Thoracic aorta (tissue), 2 donors: Measurements from ENCODE around the gene TMEM208. TPM values are rescaled to one million over a fixed set of nuclear protein-coding genes. Genes with fewer than 3 reads are reported as not detected.

ENCODE experiments used
- ATAC-seq: fragments of 150-250 bp; one replicate; pipeline ENCODE4 v1.8.0; 2017; ENCODE audit warnings: low read depth; ENCODE audit not compliant: insufficient number of reproducible peaks, low FRiP score
- DNase-seq: peaks from one replicate; pipeline ENCODE4 v3.0.0-alpha.2; 2020; ENCODE audit warnings: low spot score
- H3K27ac ChIP-seq, 2 donors: fragments of 200-600 bp; sonication (generic); 1 replicate in 1 of 2; 2 replicates in 1 of 2; pipeline ENCODE4 v1.5.1; 2016; ENCODE audit warnings: mild to moderate bottlenecking in 2 of 2, moderate library complexity in 2 of 2
- H3K27me3 ChIP-seq: fragments of 200-600 bp; sonication (generic); replicated peaks from 2 replicates; pipeline ENCODE4 v1.6.0; 2016; ENCODE audit warnings: mild to moderate bottlenecking; ENCODE audit not compliant: insufficient read depth
- H3K36me3 ChIP-seq: fragments of 200-600 bp; sonication (generic); one replicate; pipeline ENCODE4 v1.5.1; 2016
- H3K4me1 ChIP-seq, 2 donors: fragments of 200-600 bp; sonication (generic); 1 replicate in 1 of 2; 2 replicates in 1 of 2; pipeline versions ENCODE4 v1.5.1 to v1.6.0; 2016; ENCODE audit warnings: low read depth in 2 of 2, mild to moderate bottlenecking in 1 of 2; ENCODE audit not compliant: control insufficient read depth in 1 of 2
- H3K4me3 ChIP-seq: fragments of 200-600 bp; sonication (generic); 2 replicates; pipeline ENCODE4 v1.5.1; 2016; ENCODE audit warnings: mild to moderate bottlenecking
- H3K9me3 ChIP-seq: fragments of 200-600 bp; sonication (generic); 2 replicates; pipeline ENCODE4 v1.5.1; 2016
- CTCF ChIP-seq: fragments of 200-600 bp; sonication (generic); IDR thresholded peaks from one replicate; pipeline ENCODE4 v1.5.1; 2019; ENCODE audit warnings: antibody characterized with exemption
- total RNA-seq, 2 donors: library from RNA; depleted of rRNA; stranded (reverse); fragments of >200 nt; gene quantifications; one replicate each; pipeline versions ENCODE4 v1.1.0 to v1.2.3, GENCODE V29; 2016

The TMEM208 gene
- total RNA-seq, 2 donors from 2014 or later, result 21.2 to 32.2 TPM

GRCh38 chr16:67238806-67239470 is 12.0 kb downstream of the TMEM208 start:
- no peak overlapping the region for H3K27ac ChIP-seq
- H3K9me3 ChIP-seq, result no peaks in the 10 kb centered on the region
- no peak for DNase-seq
- H3K36me3 ChIP-seq, result peaks cover 33% of the 10 kb centered on the region
- TF ChIP-seq CTCF, result no peak
- peaks cover 16 to 26% of the 10 kb centered on the region in 2 donors for H3K4me1 ChIP-seq
- H3K27me3 ChIP-seq, result no peaks in the 10 kb centered on the region
- H3K4me3 ChIP-seq, result no peak overlapping the region
- no peak for ATAC-seq

DNA sequence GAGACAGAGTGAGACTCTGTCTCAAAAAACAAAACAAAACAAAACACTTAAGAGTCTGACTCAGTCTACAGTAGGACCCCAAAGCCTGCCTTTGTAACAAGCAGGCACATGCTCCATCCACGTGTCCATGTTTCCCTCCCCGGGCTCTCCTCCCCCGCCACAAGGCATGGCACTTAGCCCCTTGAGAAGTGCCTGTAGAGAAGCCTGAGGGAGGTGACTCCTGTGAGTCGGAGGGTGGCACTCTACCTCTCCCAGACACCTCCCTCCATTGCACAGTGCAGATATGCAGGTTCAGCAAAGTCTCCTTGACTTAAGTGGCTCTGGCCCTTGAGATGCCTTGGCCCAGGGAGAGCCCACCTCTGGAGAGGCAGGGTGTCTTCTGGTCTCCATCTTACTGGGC is 13.6 kb downstream of the TMEM208 start:
- no peak for TF ChIP-seq CTCF
- no peak for ATAC-seq
- Histone ChIP-seq H3K9me3 (no peaks in the 10 kb centered on the region), H3K27me3 (no peaks in the 10 kb centered on the region), H3K36me3 (peaks cover 32% of the 10 kb centered on the region), H3K4me3 (no peak overlapping the region), H3K27ac (peak overlapping the region; percentile 48 to 89), H3K4me1 (peaks cover 30 to 41% of the 10 kb centered on the region in 2 donors)
- no peak for DNase-seq

DNA sequence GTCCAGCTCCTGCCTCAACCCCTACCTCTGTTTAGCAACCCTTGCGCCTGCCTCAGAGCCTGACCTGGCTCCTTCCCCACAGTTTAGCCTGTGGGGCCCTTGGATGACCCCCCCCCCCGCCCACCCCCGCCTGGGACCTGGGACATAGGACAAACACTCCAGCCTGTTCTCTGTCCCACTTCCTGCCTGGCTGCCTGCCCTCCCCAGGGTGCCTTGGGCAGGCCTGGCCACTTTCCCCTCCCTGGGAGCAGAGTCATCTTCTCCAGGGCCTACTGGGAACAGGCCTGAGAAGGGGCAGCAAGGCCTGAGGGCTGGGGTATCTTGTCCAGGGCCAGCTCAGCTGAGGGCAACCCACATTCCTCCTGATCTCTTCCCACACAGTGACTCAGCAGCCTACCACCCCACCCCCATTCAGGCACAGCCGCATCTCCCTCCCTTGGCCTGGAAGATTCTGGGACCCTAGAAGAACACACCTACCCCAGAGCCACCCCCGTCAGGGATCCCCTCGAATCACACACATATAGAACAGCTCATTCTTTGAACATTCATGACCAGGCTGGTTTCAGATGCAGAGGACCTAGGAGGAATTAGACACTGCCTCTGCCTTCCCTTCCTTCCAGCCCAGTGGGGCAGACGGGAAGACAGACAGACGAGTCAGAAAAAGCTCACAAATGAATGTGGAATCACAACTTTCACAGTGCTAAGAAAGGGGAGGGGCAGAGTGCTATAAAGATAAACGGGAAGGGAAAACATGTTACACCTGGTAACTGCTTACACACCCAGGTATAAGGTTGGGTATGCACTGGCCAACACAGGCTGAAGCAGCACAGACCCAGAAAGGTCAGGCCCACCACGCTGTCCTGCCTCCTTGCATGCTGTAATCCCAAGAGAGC is 14.3 kb downstream of the TMEM208 start:
- no peaks in the 10 kb centered on the region for H3K27me3 ChIP-seq
- DNase-seq, result no peak
- peaks cover 24% of the 10 kb centered on the region for H3K36me3 ChIP-seq
- H3K27ac ChIP-seq, result peak overlapping the region; percentile 83 to 89
- TF ChIP-seq CTCF, result no peak
- ATAC-seq, result peak; percentile 4
- H3K4me3 ChIP-seq, result no peak overlapping the region
- peaks cover 34 to 47% of the 10 kb centered on the region in 2 donors for H3K4me1 ChIP-seq
- H3K9me3 ChIP-seq, result no peaks in the 10 kb centered on the region

- no peak for DNase-seq
Measured at GRCh38 chr16:67242138-67242730, 15.3 kb downstream of the TMEM208 start.

More at GRCh38 chr16:67242138-67242730, 15.3 kb downstream of the TMEM208 start:
- Histone ChIP-seq H3K4me3 (no peak overlapping the region), H3K4me1 (peaks cover 34 to 47% of the 10 kb centered on the region in 2 donors), H3K36me3 (peaks cover 18% of the 10 kb centered on the region), H3K9me3 (no peaks in the 10 kb centered on the region), H3K27me3 (no peaks in the 10 kb centered on the region), H3K27ac (peak overlapping the region; percentile 83 to 89)
- ATAC-seq, result no peak
- TF ChIP-seq CTCF, result no peak
